Measurements from ENCODE around the gene CLCN5.

DNA sequence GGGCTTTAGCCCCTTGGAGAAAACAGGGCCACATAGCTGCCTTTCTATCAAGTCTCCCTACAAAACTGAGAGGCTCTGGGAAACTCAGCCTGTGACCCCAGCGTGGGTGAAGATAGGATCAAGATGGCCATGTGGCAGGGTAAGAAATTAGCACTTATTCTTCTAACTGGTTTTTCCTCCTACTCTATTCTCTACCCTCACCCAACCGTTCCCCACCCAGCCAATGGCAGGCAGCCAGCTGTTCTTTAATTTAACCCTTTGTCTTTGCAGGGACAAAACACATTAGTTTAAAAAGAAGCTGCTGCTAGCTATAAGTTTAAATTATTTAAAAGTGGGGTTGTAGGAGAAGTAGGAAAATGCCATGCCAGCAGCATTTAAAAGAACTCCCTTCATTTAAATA is 2.8 kb downstream of the CLCN5 start:
- TF ChIP-seq, protein P1, sequence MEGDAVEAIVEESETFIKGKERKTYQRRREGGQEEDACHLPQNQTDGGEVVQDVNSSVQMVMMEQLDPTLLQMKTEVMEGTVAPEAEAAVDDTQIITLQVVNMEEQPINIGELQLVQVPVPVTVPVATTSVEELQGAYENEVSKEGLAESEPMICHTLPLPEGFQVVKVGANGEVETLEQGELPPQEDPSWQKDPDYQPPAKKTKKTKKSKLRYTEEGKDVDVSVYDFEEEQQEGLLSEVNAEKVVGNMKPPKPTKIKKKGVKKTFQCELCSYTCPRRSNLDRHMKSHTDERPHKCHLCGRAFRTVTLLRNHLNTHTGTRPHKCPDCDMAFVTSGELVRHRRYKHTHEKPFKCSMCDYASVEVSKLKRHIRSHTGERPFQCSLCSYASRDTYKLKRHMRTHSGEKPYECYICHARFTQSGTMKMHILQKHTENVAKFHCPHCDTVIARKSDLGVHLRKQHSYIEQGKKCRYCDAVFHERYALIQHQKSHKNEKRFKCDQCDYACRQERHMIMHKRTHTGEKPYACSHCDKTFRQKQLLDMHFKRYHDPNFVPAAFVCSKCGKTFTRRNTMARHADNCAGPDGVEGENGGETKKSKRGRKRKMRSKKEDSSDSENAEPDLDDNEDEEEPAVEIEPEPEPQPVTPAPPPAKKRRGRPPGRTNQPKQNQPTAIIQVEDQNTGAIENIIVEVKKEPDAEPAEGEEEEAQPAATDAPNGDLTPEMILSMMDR (IDR thresholded peaks at IDR 0.05): no peak
- TF ChIP-seq POLR2A (IDR thresholded peaks at IDR 0.05; ENCODE audit: low read length) (no peak), RNF2 (IDR thresholded peaks at IDR 0.05; ENCODE audit: borderline replicate concordance, low read depth) (no peak)
- TF ChIP-seq, protein P2, sequence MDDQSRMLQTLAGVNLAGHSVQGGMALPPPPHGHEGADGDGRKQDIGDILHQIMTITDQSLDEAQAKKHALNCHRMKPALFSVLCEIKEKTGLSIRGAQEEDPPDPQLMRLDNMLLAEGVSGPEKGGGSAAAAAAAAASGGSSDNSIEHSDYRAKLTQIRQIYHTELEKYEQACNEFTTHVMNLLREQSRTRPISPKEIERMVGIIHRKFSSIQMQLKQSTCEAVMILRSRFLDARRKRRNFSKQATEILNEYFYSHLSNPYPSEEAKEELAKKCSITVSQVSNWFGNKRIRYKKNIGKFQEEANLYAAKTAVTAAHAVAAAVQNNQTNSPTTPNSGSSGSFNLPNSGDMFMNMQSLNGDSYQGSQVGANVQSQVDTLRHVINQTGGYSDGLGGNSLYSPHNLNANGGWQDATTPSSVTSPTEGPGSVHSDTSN (IDR thresholded peaks at IDR 0.05): no peak

Measured in A549 (cell line).